Measurements from ENCODE around the gene BRD9.
"Not testable (repeated sequence)": the region's sequence is repeated elsewhere in the genome, so short reads cannot be mapped to it uniquely, and the experiment has no call there.

GRCh38 chr5:838431-838851 is 54.2 kb downstream of the BRD9 start:
- not testable (repeated sequence) for TF ChIP-seq PBX3 (CRISPR knock-in tag; IDR thresholded peaks at IDR 0.05); ZFP37 (tag by site-specific recombination; IDR thresholded peaks at IDR 0.05)
